ENCODE data around the gene MEIS1.
"Not testable (repeated sequence)": the region's sequence is repeated elsewhere in the genome, so short reads cannot be mapped to it uniquely, and the experiment has no call there.

The MEIS1 gene

GRCh38 chr2:66470199-66470598 is 35.3 kb downstream of the MEIS1 start:
- no peak for DNase-seq

GRCh38 chr2:66472225-66472843 is 37.4 kb downstream of the MEIS1 start:
- no peak for DNase-seq

- no peak for DNase-seq
These were observed 42.4 kb downstream of the MEIS1 start for GRCh38 chr2:66477135-66477842.

- no peak for DNase-seq
These were observed 43.4 kb downstream of the MEIS1 start for GRCh38 chr2:66478299-66478698.

GRCh38 chr2:66478731-66479316 is 43.9 kb downstream of the MEIS1 start:
- peak in 1 of 2 experiments; percentile 9 for DNase-seq

- no peak for DNase-seq
These were observed 46.2 kb downstream of the MEIS1 start for GRCh38 chr2:66481100-66481549.

GRCh38 chr2:66485252-66485651 is 50.3 kb downstream of the MEIS1 start:
- DNase-seq, result not testable (repeated sequence)

- DNase-seq, result peak in 1 of 2 experiments; percentile 53
These were observed 54.0 kb downstream of the MEIS1 start for GRCh38 chr2:66488946-66489345.

- DNase-seq, result peak in 1 of 2 experiments; percentile 57
These were observed 54.5 kb downstream of the MEIS1 start for GRCh38 chr2:66489436-66489835.

- peak in 1 of 2 experiments; percentile 5 for DNase-seq
These were observed 55.7 kb downstream of the MEIS1 start for GRCh38 chr2:66490588-66491001.

- DNase-seq, result no peak
These were observed 59.8 kb downstream of the MEIS1 start for GRCh38 chr2:66494708-66495107.

GRCh38 chr2:66495788-66496640 is 61.1 kb downstream of the MEIS1 start:
- DNase-seq, result peak in 1 of 2 experiments; percentile 7

- DNase-seq, result no peak
These were observed 61.9 kb downstream of the MEIS1 start for GRCh38 chr2:66496670-66497420.

GRCh38 chr2:66497431-66498288 is 62.7 kb downstream of the MEIS1 start:
- DNase-seq, result no peak

GRCh38 chr2:66498289-66498975 is 63.5 kb downstream of the MEIS1 start:
- no peak for DNase-seq

- DNase-seq, result no peak
These were observed 66.3 kb downstream of the MEIS1 start for GRCh38 chr2:66501267-66501666.

- no peak for DNase-seq
These were observed 71.3 kb downstream of the MEIS1 start for GRCh38 chr2:66506265-66506664.

- no peak for DNase-seq
These were observed 72.8 kb downstream of the MEIS1 start for GRCh38 chr2:66507673-66508201.

- DNase-seq, result peak in 1 of 2 experiments; percentile 23
These were observed 73.7 kb downstream of the MEIS1 start for GRCh38 chr2:66508484-66509071.

GRCh38 chr2:66509326-66509811 is 74.4 kb downstream of the MEIS1 start:
- DNase-seq, result peak in 1 of 2 experiments; percentile 44

All from NCI-H2081 (cell line).